Heart left ventricle (tissue), 13 donors: ENCODE data around the gene MAGIX.

Experiments
- CTCF ChIP-seq, 12 donors: fragments of 200-600 bp; sonication (generic) in 4 of 12; IDR thresholded peaks; one replicate each; pipeline versions ENCODE4 v1.5.0 to v1.8.0; 2018 to 2022; ENCODE audit warnings: antibody characterized with exemption in 12 of 12, mild to moderate bottlenecking in 5 of 12
- POLR2A ChIP-seq, 2 donors: fragments of 450-650 bp; IDR thresholded peaks; one replicate each; pipeline ENCODE4 v1.6.1; 2017; ENCODE audit warnings: antibody characterized with exemption in 2 of 2, mild to moderate bottlenecking in 2 of 2, moderate library complexity in 2 of 2
- donor health status: ischemic (EF 13 %, LVEDD 7.1; RV severe dilation, severe dysfunction).
- donor health status: DM: no; HTN: yes; CAD: no.
- donor health status: DM: no; HTN: no; CAD: no.
- donor health status: ischemic (EF 25% LVEDD 6.9; RV normal size, moderate dysfunction).
- donor health status: ischemic (EF 25% LVEDD 5.7; RV mildly dilated, moderate dysfunction).
- donor health status: ischemic (EF 35%, LVEDD 5.7; RV mildly dilated, moderate dysfunction).
- donor health status: nonischemic (EF 11% LVEDD 7.7; RV severe dilation, severe dysfunction).
- donor health status: DM: yes; HTN: yes; CAD: no.
- donor health status: PGD.
- donor health status: ischemic (EF 29% LVEDD 5.4; RV normal size, mild dysfunction).
- donor health status: nonischemic (EF 23%, LVEDD 6.1; RV moderate dilation, normal function).

DNA sequence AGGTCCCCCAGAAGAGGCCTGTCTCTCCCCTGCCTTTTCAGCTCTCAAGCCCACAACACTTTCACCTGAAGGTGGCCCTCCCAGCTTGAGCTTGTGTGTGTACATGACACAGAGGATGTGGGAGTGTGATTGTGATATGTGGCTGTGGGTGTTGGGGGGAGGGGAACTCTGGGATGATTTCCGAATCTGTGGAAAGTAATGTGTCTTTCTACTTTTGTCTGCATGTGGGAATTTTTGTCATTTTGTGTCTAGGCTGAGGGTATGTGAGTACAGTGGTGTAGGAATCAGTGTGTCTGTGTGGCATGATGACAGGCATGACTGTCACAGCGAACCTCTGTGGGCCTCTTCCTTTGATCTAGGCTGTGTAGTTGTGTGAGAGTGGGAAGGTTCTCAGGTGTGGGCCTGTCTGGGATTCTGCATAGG is 31.0 kb downstream of the MAGIX start:
- TF ChIP-seq CTCF (IDR thresholded peaks at IDR 0.05) = no peak
- no peak for TF ChIP-seq POLR2A (IDR thresholded peaks at IDR 0.05)
